ENCODE data around the gene EIF5B.

- TF ChIP-seq POLR2A (IDR thresholded peaks at IDR 0.05), result no peak
- no peak for TF ChIP-seq CTCF (IDR thresholded peaks at IDR 0.05 in 4 of 5, conservative IDR thresholded peaks at IDR 0.05 in 1 of 5)
Observed at GRCh38 chr2:99297994-99298393, 39.2 kb upstream of the EIF5B start.

Measured in gastrocnemius medialis (tissue), 4 donors.